NCI-H146 treated with DMSO at 0.1 percent for 48 hours (cell line): Measurements from ENCODE around the gene MAP3K20.
"Not testable (repeated sequence)": the region's sequence is repeated elsewhere in the genome, so short reads cannot be mapped to it uniquely, and the experiment has no call there.

Experiments used
- DNase-seq: peaks from one replicate; lab custom pipeline; 2025; ENCODE audit not compliant: unreplicated experiment; lab: John Stamatoyannopoulos, UW

MAP3K20 gene

DNA sequence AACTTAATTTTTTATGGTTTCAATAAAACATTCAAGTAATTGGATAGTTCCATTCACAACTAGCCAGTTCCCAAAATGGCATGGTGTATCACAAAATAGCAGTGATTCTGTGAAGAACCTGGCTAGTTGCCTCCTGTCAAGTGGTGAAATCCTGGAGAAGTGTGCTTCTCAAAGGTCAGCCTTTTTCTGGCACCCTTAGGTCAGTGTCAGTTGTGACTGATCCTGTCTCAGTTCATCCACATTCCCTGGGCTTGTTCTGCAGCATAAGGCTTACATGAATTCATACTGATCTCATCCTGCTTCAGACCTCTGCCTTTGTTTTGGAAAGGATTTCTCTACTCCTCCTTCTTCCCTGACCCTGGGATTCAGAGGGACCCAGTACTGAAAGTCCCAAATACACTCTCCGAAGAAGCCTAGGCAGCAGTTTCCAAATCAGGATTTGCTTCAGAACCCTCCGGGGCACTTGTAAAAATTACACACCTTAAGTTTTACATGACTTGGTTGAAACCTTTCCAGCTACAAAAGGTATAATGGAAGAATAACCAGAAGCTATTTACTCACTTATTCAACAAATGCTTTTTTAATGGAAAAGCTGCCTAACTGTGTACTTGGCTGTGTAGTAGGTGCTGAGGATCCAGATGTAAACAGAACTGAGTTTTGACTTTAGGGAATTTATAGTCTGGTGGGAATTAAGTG lies 11.0 kb downstream of the MAP3K20 start:
- DNase-seq = no peak

DNA sequence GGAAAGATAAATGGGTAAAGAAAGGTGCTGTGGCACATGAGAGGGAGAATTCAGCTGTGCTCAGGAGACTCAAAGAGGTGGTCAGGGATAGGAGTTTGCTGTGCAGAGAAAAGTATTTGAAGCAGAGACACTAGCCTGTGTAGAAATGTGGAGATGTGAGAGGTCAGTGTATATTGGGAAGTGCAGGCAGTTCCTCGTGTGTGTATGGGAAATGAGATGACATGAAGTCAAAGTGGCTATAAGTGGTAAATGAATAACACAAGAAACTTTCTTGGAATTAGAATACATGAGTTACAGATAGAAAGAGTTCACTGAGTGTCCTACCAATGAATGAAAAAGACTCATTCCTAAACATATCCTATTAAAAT lies 11.6 kb downstream of the MAP3K20 start:
- DNase-seq = no peak

DNA sequence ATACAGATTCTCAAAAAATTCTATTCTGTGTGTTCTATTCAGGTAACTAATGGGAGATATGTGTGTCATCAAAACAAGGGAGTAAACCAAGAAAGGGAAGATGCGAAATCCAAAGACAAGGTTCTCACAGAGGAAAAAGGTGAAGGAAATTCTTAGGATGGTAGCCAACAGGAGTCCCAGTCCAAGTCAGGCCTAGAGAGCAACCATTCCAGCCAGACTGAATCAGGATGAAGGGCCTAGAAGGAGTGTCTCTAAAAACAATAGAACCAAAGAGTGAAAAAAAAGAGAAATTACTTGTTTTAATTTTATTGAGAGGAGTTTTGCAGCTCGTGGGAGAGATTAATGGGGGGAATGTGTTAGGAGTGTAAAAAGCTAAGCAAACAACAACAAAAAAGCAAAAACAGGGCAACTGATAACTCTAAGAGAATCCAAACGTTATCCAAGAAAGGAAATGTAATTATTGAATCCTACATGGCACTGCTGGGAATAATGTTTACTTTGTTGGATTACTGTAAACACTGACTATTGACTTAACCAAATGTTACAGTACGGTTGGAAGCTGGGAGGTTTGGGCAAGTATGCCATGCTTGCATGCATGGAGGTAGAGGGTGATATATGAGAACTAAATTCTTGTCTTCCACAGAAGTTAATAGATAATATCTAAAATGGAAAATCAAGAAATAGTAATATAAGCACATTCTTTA lies 12.3 kb downstream of the MAP3K20 start:
- DNase-seq = no peak

DNA sequence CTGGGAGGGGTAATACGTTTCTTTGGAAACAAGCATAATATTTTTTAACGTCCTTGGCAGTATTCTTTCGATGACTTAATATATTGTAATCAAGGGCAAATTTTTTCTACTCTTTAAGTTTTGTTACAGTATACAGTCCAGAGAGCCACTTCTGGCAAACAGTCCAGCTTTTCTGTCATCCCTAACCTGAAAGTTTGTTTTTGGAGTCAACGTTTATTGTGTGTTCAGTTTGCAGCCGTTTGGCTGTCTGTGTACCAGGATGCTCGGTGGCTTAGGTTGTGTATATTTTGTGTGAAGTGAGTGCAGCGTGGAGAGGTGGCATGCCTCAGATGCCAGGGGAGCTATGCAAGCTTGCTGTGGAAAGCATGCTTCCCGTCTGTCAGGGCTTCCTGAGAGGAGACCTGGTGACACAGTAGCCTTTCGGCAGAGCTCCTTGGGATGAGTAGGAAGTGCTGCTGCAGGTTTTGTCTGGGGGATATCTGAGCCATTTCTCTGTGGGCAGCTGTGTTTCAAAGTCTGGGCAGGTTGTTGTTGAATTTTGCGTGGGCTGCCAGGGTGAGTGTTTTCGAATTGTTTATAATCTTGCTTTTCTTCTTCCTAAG lies 14.7 kb downstream of the MAP3K20 start:
- DNase-seq = no peak

DNA sequence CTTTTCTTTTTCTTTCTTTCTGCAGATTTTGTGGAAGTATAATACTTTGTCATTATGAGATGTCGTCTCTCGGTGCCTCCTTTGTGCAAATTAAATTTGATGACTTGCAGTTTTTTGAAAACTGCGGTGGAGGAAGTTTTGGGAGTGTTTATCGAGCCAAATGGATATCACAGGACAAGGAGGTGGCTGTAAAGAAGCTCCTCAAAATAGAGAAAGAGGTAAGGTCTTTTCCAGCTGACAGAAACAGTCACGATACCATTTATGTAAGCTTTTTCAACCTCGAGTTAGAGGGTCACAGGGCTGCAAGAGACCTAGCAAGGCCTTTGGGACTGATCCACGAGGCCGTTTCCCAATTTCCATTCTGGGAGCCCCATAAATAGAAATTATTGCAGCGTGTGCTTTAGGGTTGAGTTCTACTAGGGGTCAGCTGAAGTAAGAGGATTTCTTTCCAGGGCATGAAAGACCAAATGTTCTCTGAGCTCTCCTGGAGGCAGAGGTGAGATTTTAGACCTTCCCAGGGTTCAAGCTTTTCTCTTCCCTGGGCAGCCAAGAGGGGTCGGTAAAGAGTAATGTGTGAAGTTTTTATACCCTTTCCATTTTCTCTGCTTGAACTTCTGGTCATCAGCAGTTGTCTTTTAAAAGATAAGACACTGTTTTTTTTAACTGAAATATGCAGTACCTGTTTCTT lies 15.5 kb downstream of the MAP3K20 start:
- DNase-seq = no peak

DNA sequence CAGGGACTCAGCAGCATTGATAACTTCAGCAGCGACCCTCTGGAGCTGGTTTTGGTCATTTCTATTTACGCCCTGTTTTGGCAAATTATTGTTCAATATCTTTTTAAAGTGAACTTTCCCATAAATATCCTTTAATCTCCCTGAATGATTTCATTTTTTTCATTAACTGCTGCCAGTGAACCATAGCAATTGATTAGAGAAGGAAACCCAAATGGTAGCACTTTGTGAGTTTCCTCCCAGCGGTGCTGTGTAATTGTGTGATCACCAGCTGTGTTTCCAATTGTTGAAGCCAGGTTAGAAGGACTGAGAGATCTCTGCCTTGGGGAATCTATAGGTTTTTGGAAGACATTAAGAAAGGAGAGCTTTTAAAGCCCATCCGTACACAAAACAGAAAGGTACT lies 16.3 kb downstream of the MAP3K20 start:
- DNase-seq = no peak

DNA sequence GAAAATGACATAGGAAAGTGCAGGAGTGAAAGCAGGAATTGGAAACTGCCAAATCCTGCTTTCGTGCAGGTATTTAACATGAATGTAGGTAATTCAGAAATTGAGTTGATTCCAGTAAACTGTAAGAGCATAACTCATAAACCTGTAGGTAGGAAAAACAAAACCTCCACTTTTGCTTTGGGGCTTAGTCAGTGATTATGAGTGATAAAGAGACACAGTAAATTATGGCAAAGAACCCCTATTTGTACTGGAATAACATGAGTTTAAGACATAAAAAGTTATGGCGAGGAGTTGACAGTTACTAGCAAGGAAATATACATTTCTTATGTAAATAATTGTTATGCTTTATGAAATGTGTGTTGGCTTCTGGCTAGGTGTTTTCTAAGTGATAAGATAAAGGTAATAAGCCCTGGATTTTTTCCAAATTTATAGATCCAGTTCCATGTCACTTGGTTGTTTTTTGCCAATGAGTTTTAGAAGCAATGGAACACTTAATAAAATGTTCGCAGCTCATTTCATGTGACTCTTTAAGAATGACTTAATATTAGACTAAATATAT lies 17.3 kb downstream of the MAP3K20 start:
- DNase-seq = no peak

DNA sequence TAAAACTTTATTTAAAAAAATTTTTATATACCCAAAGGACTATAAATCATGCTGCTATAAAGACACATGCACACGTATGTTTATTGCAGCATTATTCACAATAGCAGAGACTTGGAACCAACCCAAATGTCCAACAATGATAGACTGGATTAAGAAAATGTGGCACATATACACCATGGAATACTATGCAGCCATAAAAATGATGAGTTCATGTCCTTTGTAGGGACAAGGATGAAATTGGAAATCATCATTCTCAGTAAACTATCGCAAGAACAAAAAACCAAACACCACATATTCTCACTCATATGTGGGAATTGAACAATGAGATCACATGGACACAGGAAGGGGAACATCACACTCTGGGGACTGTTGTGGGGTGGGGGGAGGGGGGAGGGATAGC lies 18.0 kb downstream of the MAP3K20 start:
- not testable (repeated sequence) for DNase-seq

DNA sequence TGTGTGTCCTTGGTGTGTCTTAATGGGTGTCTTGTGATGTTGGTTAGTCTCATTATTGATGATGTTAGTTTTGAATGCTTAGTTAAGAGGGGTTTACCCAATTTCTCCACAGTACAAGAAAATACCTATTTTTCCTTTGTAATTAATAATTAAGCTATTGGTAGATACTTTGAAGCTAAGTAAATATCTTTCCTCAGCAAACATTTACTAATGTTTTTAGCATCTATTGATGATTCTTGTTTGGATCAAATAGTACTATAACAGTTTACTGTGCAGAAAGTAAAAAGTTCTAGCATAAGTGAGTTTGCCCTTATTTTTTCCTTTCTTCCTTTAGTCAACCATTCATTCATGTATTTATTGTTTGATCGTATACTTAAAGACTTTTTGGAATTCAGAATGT lies 19.1 kb downstream of the MAP3K20 start:
- no peak for DNase-seq

DNA sequence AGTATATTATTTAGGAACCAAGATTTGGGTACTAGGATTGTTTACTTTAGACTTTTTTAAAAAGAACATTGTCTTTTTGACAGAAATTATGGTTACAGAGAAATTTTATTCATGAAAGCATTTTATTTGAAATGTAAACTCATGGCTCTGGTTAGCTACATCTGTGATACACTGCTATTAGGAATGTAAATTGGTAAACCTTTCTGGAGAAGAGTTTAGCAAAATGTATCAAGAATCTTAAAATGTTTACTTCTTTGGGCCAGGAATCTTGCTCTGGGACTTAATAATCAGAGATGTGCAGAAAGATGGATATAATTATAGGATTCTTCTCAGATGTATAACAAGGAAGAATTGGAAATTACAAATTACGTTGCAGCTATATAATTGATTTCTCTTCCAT lies 19.7 kb downstream of the MAP3K20 start:
- DNase-seq = no peak

DNA sequence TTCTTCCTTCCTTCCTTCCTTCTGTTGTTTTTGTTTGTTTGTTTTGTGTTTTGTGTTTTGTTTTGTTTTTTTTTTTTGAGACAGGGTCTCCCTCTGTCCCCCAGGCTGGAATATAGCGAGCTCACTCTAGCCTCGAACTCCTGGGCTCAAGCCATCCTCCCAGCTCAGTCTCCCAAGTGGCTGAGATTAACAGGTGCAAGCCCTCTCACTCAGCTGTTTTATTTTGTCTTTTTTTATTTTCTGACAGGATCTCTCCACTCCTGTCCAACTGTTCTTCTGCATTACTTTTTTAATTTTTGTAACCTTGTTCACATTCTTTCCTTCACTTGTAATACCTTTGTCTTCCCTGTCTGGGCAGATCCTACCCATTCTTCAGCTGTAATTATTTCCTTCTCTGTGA lies 23.6 kb downstream of the MAP3K20 start:
- no peak for DNase-seq

DNA sequence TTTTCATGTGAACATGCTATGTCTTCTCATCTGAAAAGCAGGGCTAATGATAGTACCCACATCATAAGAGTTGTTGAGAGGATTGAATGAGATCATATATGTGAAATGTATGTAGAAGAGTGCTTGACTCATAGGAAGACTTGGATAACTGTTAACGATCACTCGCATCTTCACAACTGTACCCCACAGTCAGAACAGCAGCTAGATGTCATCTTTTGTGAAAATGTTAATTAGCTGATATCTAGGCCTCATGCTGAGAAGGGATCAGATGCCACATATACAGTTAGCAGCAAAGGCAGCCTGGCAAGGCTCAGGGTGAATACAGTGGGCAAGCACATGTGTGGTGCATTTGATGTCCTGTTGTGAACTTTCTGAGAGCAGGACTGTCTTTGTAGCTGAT lies 24.2 kb downstream of the MAP3K20 start:
- no peak for DNase-seq

DNA sequence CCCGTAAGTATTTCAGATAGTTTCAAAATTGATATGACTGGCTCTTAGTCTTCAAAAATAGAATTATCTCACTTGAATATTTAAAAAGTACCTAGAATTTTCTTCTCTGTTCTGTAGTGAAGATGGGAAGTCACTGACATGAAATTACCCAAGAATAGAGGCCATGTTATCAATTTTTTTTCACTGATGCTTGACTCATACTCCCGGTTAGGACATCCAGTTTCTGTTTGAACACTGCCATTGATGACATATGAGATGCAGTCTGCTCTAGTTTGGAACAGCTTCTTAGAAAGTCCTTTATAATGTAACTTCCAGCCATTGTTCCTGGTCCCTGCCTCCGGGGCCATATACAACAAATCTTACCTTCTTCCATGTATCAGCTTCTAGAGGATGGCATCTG lies 26.0 kb downstream of the MAP3K20 start:
- no peak for DNase-seq

DNA sequence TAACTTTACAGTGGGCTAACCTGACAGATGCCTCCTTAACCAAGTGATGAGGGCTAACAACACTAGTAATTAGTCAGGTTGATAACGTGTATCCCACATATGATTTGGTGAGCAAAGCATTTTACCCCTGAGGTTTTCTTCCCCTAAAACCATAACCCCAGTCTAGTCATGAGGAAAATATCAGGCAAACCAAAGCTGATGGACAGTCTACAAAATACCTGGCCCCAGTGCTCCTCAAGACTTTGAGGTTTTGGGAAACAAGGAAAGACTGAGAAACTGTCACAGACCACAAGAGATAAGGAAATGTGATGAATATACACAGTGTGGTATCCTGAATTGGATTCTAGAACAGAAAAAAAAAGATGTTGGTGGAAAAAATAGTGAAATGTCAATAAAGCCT lies 28.5 kb downstream of the MAP3K20 start:
- DNase-seq = no peak

DNA sequence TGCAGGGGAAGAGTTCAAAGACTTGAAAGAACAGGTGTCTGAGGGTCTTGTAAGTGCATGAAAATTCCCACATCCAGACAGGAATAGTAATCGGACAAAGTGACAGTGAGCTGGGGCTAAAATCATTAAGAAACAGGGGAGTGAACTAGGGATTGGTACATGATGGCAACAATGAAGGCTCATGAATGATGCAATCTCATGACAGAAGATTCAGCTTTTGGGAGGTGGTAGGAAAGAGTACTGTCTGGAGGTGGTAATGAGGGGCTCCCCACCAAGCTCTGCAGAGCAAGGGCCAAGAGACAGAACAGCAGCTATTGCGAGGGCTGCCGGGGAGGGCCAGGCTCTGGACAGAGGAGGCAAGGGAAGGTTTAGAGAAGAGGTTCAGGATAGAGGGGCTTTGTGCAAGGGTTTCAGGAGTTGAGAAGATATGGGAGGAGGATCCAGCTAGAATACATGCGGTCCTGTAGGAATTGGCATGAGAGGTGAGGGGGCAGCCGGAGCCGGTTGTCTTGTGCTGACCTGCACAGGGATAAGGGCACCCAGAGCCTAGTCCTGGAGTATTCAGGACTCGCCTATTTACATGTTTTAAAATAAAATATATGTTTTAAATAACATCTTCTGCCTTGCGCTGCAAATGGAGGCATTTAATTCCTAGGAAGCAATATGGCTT lies 31.4 kb downstream of the MAP3K20 start:
- DNase-seq = no peak

DNA sequence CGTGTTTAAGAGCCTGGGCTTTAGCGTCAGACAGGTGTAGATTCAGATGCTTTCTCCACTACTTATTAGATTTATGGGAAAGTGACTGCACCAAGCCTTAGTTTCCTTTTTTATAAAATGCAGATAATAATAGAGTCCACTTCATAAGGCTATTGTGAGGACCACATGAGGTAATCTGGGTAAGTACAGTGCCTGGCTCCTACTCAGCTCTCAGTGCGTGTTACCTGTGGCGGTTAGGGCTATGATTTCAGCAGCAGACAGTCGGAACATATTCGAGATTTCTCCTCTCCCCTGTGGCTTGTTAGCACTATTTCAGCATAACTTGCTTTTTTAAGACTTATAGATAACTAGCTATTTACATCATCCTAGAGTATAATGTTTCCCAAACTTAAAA lies 32.0 kb downstream of the MAP3K20 start:
- DNase-seq = no peak

DNA sequence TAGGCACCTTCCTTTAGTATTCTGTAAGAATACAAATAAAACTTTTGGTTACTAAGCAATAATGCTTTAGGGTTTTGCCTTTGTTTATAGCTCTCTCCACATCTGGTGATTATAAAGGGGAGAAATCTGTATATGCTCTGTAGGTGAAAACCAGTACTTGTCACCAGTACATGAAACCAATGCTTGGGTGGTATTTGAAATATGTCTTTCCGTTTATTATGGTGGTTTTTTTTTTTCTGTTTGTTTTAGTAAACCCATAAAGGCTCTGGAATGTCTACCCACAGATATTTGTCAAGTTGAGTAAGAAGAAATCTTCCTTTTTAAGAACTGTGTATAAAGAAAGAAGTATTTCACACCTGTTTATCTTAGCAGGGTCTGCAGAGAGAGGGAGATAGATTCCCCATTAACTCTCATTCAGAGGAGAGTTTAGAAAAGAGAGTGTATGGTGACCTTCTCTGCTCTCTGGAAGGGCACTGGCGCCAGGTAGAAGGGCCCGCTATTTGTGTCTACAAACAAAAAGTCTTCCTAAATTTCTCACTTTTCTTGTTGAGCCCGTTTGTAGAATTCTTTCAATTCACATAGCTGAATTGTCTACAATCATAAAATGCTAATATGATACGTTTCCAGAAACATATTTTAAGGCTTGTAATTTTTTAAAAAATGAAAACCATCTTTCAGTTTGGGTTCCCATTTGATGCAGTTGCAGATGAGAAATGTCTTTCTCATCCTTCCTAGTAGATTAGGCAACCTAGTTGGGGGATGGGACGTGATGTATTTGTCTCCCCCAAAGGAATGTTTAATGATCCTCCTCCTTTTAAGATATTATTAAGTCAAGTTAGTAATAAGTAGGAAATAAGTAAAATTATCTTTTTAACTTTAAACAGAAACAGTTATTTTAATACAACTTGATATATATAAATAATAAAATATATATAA lies 33.9 kb downstream of the MAP3K20 start:
- no peak for DNase-seq

DNA sequence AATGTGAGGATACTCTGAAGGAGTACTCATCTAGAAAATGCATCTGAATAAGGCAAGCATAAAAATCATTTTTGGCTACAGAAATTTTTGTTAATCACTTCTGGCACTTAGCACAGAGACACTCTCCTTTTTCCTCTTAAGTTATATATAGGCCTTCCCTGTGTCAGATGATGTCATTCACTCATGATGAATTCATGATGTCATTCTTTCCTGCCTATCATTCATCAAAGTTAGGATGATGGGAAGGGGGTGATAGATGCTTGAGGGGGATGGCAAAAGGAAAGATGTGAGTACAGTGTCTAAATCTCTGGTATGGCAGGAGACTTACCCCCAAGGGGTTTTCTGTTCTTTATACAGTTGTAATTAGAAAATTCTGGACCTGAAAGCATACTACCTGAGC lies 42.0 kb downstream of the MAP3K20 start:
- no peak for DNase-seq

DNA sequence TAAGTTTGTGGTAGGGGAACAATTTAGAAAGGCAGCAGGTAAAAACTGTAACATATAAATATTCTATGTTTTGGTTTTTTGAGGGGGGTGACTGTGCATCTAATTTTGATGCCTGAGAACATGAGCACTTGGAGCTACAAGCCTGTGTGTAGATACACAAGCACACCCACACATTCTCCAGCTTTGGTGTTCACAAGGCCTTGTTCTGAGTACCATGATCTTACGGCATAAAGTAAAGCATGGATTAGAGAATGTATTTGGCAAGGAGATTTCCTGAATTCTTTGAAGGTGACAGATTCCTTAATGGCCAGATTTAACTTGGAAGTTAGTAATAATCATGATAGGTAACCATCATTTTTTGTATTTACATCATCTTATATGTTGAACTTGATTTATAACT lies 42.7 kb downstream of the MAP3K20 start:
- no peak for DNase-seq
